ENCODE measurements around the gene TAF4. TPM values are rescaled to one million over a fixed set of nuclear protein-coding genes. Genes with fewer than 3 reads are reported as not detected.

TAF4 gene
- total RNA-seq, 4 donors from 2014 or later = 12.0 to 19.9 (median 16.2) TPM

DNA sequence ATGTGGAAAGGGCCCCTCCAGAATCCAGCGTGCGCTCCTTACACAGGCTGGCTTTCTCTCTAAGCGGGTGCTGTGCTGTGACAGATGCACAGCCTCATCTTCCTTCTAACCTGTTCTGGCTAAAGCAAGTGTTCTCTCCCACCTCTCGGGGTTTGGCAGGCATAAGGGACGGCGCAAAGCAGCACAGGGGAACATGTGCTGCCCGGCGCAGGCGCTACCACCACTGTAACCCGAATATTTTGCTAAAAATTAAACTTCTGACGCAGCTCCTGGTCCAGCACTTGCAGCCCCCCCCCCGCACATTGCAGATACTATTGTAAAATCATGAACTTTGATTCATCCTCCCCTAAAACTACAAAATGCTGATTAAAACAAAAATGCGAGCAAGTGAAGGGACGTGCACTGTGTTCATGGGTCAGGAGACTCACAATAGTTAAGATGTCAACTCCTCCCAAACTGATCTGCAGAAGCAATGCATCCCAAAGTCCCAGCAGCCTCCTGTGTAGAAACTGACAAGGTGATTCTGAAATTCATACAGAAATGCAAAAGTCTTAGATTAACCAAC lies 43.0 kb downstream of the TAF4 start:
- H3K9me3 ChIP-seq = no peaks in the 10 kb centered on the region
- 95% methylated on average over 14 of the region's 14 CpGs for WGBS
- H3K27me3 ChIP-seq = peaks cover 0 to 4% (median 0%) of the 10 kb centered on the region in 4 donors
- H3K27ac ChIP-seq (replicated peaks in 1 of 4) = no peak overlapping the region
- TF ChIP-seq, protein P1, sequence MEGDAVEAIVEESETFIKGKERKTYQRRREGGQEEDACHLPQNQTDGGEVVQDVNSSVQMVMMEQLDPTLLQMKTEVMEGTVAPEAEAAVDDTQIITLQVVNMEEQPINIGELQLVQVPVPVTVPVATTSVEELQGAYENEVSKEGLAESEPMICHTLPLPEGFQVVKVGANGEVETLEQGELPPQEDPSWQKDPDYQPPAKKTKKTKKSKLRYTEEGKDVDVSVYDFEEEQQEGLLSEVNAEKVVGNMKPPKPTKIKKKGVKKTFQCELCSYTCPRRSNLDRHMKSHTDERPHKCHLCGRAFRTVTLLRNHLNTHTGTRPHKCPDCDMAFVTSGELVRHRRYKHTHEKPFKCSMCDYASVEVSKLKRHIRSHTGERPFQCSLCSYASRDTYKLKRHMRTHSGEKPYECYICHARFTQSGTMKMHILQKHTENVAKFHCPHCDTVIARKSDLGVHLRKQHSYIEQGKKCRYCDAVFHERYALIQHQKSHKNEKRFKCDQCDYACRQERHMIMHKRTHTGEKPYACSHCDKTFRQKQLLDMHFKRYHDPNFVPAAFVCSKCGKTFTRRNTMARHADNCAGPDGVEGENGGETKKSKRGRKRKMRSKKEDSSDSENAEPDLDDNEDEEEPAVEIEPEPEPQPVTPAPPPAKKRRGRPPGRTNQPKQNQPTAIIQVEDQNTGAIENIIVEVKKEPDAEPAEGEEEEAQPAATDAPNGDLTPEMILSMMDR (IDR thresholded peaks at IDR 0.05) = no peak
- no peak for TF ChIP-seq POLR2AphosphoS5 (IDR thresholded peaks at IDR 0.05)
- no peak for TF ChIP-seq EP300 (IDR thresholded peaks at IDR 0.05)
- no peak for TF ChIP-seq POLR2A (IDR thresholded peaks at IDR 0.05; ENCODE audit: low read depth)
- DNase-seq (ENCODE audit: extremely low spot score) = no peak
- intact Hi-C loops (cut with DNase I) = loop anchor here (5.0 kb wide), 1 partner anchor 40 kb away; no protein-coding TSS in a partner anchor
- no peaks in the 10 kb centered on the region for H3K36me3 ChIP-seq
- peaks cover 53 to 81% (median 63%) of the 10 kb centered on the region in 4 donors for H3K4me1 ChIP-seq
- H3K4me3 ChIP-seq = no peak overlapping the region

DNA sequence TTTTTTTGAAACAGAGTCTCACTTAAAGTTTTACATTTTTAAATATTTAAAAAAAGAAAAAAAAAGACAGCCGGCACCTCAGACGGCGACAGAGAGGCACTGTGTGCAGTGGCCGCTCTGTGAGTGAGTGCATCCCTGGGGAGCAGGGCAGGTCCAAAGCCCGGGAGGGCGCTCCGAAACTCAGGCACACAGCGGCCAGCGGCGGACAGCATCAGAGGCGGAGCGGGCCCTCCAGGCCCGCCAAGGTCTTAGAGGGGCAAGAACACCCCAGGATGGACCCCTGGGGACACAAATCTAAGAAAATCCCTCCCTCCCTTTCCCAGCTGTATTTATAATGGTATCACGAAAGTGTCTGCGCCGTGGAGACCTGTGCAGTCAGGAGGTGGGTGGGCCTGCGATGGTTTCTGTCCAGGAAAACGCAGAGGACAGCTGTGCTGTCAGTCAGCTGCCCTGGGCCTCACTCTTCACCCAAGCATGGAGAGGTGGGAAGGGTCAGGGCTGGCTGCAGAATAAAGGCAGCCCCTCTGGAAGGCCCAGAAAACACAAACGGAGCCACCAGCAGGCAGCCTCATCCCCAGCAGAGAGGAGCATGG lies 43.8 kb downstream of the TAF4 start:
- H3K27ac ChIP-seq (replicated peaks in 1 of 4) = no peak overlapping the region
- intact Hi-C loops (cut with DNase I) = loop anchor here (5.0 kb wide), 1 partner anchor 40 kb away; no protein-coding TSS in a partner anchor

DNA sequence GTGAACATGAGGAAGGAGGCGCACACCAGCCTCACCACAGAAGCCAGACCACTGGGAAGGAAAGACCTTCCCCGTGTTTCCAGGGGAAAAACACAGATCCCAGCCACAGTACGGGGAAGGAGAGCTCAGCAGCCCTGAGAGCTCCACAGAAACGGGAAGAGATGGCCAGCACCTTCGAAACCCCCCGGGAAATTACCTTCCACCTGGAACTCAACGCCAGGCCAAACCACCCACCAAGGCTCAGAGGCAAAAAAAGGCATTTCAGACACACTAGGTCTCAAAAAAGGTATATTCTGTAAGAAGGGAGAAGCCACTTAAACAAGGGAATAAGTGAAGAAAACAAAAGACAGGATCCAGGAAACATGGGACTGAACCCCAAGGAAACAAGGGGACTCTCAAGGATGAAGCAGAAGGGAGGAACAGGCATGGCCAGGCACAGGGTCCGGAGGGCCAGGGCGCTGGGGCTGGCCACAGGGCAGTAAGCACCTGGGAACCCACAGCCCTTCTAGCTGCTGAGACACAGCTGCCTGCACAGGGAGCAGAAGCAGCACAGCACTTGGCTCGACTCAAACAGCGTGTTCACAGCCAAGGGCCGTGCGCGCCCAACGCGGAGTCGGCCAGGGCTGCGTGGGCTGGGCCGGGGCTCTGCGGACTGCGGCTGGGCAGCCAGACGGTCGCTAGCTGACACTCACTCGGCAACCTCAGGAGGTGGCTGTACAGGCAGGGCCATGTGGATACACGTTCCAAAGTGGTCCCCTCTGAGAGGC lies 44.6 kb downstream of the TAF4 start:
- intact Hi-C loops (cut with DNase I) = loop anchor here (5.0 kb wide), 1 partner anchor 41 kb away; no protein-coding TSS in a partner anchor
- Histone ChIP-seq H3K4me3 (no peak overlapping the region), H3K36me3 (no peaks in the 10 kb centered on the region), H3K27me3 (peaks cover 0 to 4% (median 0%) of the 10 kb centered on the region in 4 donors), H3K27ac (replicated peaks in 1 of 4) (no peak overlapping the region), H3K9me3 (no peaks in the 10 kb centered on the region), H3K4me1 (peaks cover 43 to 69% (median 51%) of the 10 kb centered on the region in 4 donors)
- 73% methylated on average over 14 of the region's 25 CpGs for WGBS
- TF ChIP-seq EP300 (IDR thresholded peaks at IDR 0.05) = no peak
- TF ChIP-seq POLR2AphosphoS5 (IDR thresholded peaks at IDR 0.05) = peak in 1 of 2 donors; percentile 7
- no peak for DNase-seq (ENCODE audit: extremely low spot score)

More for the DNA sequence above, 43.8 kb downstream of the TAF4 start:
- peaks cover 0 to 4% (median 0%) of the 10 kb centered on the region in 4 donors for H3K27me3 ChIP-seq
- no peaks in the 10 kb centered on the region for H3K36me3 ChIP-seq
- peaks cover 51 to 73% (median 55%) of the 10 kb centered on the region in 4 donors for H3K4me1 ChIP-seq
- TF ChIP-seq EP300 (IDR thresholded peaks at IDR 0.05) = no peak
- TF ChIP-seq POLR2AphosphoS5 (IDR thresholded peaks at IDR 0.05) = no peak
- no peak for TF ChIP-seq POLR2A (IDR thresholded peaks at IDR 0.05; ENCODE audit: low read depth)
- TF ChIP-seq, protein P1 (IDR thresholded peaks at IDR 0.05) = no peak
- 73% methylated on average over 18 of the region's 19 CpGs for WGBS
- no peak overlapping the region for H3K4me3 ChIP-seq
- no peaks in the 10 kb centered on the region for H3K9me3 ChIP-seq
- no peak for DNase-seq (ENCODE audit: extremely low spot score)

DNA sequence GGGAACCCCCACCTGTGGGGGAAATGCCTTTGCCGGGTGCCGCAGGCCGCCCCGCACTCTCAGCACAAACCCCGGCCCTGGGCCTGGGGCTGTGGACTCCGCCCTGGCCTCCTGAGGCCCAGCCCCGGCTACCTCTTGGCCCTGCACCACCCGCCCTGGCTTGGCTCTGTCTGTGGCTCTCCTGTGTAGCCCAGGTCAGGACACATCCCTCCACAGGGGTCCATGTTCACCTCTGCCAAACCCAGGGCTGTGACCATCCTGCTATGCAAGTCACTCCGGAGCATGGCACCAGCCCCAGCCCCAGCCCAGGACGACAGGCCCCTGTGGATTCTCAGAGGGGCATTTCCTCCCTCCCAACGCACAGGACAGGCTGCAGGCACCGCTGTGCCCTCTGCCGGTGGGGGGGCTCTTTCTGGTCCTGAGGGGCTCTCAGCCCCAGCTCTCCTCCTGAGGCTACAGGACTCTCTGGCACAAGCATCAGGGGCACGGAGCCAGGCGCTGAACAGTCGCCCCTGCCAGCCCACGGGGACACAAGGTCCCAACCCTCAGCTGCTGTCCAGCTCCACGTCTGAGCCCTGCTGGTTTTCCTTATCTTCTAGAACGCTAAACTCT lies 45.7 kb downstream of the TAF4 start:
- H3K9me3 ChIP-seq = no peaks in the 10 kb centered on the region
- H3K27ac ChIP-seq (replicated peaks in 1 of 4) = no peak overlapping the region
- intact Hi-C loops (cut with DNase I) = loop anchor here (5.0 kb wide), 1 partner anchor 42 kb away; no protein-coding TSS in a partner anchor
- no peaks in the 10 kb centered on the region for H3K36me3 ChIP-seq
- H3K4me1 ChIP-seq = peaks cover 32 to 69% (median 51%) of the 10 kb centered on the region in 4 donors
- DNase-seq (ENCODE audit: extremely low spot score) = no peak
- peaks cover 0 to 4% (median 0%) of the 10 kb centered on the region in 4 donors for H3K27me3 ChIP-seq
- 81% methylated on average over 15 of the region's 19 CpGs for WGBS
- no peak overlapping the region for H3K4me3 ChIP-seq
- no peak for TF ChIP-seq EP300 (IDR thresholded peaks at IDR 0.05)
- no peak for TF ChIP-seq POLR2AphosphoS5 (IDR thresholded peaks at IDR 0.05)
- TF ChIP-seq POLR2A (IDR thresholded peaks at IDR 0.05; ENCODE audit: low read depth) = no peak
- TF ChIP-seq, protein P1 (IDR thresholded peaks at IDR 0.05) = no peak
